ENCODE measurements around the gene VMAC.
"Not testable (repeated sequence)": the region's sequence is repeated elsewhere in the genome, so short reads cannot be mapped to it uniquely, and the experiment has no call there.

- not testable (repeated sequence) for TF ChIP-seq CTCF, POLR2A (IDR thresholded peaks at IDR 0.05)
Observed at GRCh38 chr19:5855151-5855550, 49.5 kb upstream of the VMAC start.

Data from right lobe of liver (tissue), 4 donors.